Fibroblast of skin of back (primary cell): ENCODE measurements around the gene FUT4.
"Not testable (repeated sequence)": the region's sequence is repeated elsewhere in the genome, so short reads cannot be mapped to it uniquely, and the experiment has no call there.

Source experiments
- DNase-seq: peaks from one replicate; pipeline ENCODE4 v3.0.0-alpha.2; 2013

Gene FUT4

DNA sequence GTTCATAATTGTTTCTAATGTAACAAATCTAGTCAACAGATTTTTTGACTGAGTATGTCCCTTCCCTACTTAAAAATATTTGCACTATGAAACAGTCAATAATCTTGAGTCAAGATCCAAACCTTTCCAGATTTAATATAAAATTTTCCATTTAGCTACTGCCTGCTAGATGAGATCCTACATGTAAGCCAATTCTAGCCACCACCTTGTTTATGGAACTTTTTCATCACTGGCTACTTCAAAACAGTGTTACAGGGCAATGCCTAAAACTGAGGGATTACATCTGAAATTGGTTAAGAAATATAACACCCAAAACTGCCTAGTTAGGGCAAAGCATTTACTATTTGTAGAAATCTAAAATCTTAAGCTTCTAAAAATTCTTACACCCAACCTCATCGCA is 10.5 kb upstream of the FUT4 start:
- DNase-seq, result no peak

DNA sequence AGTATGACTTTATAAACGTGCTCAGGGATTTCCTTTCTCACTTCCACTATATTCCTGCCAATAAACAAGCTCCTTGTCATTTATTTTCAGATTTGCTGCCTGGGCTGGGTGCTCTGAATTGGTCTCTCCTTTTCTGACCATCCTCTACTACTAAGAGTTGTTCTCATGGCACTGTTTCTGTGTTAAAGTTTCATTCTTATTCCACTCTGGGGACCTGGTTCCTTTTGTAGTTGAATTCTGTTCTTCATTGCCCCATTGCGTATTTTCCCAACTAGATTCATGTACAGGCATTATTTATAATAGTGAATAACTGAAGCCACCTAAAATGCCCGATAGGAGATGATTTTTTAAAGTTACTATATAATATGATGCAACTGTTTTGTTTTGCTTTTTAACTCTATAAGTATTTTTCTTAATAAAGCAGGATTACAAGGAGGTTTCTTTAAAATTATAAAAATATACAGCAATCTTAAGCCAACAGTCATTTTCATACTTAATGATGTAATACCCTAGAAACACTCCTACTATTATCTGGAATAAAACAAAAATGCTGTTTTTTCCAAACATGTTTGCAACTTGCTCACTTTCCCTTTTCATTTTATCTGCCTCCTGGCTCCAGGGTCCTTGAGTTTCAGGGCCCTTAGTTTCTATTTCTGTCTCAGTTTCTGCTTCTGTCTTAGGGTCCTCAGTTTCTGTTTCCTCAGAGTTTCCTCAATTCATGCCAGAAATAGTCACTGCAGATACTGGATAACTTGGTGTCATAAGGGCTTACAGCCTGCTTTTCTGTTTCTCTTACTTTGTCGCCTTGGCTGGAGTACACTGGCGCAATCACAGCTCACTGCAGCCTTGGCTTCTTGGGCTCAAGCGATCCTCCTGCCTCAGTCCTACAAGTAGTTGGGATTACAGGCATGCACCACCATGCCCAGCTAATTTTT is 9.8 kb upstream of the FUT4 start:
- DNase-seq, result no peak

GRCh38 chr11:94536386-94536785 is 7.3 kb upstream of the FUT4 start:
- no peak for DNase-seq

DNA sequence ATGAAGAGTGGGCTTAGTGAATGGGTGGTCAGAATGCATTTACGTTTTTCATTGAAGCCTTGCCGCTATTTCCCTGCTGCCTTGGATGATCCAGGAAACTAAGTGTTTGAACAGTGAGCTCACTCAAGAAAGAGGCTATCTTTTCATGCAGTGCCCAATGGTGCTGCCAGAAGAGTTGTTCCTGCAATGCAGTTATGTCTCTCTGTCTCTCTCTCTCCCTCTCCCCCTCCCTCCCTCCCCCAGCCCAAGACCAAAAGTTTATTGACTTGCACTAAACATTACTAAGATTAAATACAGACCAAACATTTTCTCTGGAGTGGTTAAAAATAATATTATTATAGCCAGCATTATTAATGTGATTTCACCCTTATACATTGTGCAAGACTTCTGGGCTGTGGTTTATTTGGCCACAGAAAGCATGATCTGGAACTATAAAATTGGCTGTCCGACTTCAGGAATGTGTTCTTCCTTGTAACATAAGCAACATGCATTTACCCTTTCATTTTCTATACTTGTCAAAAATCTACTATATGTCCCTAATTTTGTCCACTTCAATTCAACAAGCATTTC is 6.6 kb upstream of the FUT4 start:
- peak; percentile 84 for DNase-seq

DNA sequence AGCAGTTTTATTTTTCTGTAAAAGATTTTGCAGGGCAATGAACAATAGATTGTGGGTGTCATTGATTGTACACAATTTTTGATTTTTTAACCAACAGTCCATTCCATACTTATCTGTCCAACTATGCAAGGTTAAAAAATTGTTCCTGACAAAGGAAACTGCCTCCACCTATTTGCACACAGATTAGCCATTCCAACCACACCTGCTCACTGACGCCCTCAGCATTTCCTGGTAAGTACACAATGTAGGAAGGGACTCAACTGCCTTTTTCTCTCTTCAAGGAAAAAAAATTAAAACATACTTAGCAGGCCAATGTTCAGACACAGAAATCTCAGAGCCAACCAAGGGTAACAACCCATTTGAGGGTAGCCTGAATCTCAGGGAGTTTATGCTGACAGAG is 4.3 kb upstream of the FUT4 start:
- no peak for DNase-seq

- peak; percentile 16 for DNase-seq
Measured at GRCh38 chr11:94544646-94545263, 1.0 kb downstream of the FUT4 start.

DNA sequence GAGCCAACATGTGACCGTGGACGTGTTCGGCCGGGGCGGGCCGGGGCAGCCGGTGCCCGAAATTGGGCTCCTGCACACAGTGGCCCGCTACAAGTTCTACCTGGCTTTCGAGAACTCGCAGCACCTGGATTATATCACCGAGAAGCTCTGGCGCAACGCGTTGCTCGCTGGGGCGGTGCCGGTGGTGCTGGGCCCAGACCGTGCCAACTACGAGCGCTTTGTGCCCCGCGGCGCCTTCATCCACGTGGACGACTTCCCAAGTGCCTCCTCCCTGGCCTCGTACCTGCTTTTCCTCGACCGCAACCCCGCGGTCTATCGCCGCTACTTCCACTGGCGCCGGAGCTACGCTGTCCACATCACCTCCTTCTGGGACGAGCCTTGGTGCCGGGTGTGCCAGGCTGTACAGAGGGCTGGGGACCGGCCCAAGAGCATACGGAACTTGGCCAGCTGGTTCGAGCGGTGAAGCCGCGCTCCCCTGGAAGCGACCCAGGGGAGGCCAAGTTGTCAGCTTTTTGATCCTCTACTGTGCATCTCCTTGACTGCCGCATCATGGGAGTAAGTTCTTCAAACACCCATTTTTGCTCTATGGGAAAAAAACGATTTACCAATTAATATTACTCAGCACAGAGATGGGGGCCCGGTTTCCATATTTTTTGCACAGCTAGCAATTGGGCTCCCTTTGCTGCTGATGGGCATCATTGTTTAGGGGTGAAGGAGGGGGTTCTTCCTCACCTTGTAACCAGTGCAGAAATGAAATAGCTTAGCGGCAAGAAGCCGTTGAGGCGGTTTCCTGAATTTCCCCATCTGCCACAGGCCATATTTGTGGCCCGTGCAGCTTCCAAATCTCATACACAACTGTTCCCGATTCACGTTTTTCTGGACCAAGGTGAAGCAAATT is 1.8 kb downstream of the FUT4 start:
- no peak for DNase-seq

DNA sequence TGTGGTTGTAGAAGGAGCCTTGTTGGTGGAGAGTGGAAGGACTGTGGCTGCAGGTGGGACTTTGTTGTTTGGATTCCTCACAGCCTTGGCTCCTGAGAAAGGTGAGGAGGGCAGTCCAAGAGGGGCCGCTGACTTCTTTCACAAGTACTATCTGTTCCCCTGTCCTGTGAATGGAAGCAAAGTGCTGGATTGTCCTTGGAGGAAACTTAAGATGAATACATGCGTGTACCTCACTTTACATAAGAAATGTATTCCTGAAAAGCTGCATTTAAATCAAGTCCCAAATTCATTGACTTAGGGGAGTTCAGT is 2.4 kb downstream of the FUT4 start:
- no peak for DNase-seq

DNA sequence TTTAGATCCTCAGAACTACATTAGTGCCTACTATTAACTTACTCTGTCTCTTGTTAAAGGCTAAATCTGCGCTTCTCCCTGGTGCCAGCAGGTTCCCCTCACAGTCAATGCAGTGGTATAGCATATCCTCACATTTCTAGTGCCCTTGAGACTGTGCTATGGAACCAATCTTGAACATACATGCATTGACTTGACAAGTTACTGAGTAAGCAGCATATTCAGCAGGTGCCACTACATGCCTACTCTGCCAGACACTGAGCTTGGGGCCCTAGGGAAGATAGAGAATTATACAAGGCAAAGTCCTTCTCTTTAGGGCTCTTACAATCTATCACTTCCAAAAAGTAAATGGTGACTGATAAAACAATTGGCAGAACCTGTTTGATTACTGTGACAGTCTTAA is 3.2 kb downstream of the FUT4 start:
- no peak for DNase-seq

GRCh38 chr11:94549146-94549545 is 5.4 kb downstream of the FUT4 start:
- DNase-seq, result no peak

DNA sequence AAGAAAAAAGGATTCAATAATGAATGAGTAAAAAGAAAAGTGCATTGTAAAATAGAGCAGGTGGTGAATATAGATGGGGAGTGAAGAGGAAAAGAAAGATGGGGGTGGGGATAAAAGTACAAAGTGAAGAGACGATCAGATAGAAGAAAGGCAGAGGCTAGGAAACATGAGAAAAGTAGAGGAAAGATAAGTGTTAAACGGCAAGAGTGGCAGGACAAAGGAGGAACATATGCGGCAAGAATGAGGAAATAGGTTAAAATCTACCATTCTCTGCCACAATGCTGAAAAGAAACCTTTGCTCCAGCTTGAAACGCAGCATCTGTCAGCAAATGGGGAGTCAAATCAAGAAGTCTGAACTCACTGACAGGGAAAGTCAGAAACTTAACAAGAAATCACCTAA is 6.8 kb downstream of the FUT4 start:
- no peak for DNase-seq

DNA sequence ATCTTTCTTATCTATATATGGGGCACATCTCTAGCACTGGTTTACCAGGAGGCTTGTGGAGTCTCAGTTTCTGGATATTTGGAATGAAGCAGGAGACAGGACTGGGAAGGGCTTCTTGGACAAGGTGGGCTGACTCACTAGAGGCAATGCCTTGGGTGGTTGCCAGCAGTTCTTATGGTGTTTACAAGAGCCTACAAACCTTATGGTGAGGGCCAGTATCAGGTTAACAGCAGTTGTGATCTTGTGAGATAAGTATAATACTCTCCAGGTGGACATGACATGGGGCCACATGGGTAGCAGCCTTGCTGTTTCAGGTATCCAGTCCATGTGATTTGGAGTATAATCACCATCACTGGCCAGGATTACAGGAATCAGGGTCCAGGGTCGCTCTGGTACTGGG is 10.2 kb downstream of the FUT4 start:
- peak; percentile 37 for DNase-seq

DNA sequence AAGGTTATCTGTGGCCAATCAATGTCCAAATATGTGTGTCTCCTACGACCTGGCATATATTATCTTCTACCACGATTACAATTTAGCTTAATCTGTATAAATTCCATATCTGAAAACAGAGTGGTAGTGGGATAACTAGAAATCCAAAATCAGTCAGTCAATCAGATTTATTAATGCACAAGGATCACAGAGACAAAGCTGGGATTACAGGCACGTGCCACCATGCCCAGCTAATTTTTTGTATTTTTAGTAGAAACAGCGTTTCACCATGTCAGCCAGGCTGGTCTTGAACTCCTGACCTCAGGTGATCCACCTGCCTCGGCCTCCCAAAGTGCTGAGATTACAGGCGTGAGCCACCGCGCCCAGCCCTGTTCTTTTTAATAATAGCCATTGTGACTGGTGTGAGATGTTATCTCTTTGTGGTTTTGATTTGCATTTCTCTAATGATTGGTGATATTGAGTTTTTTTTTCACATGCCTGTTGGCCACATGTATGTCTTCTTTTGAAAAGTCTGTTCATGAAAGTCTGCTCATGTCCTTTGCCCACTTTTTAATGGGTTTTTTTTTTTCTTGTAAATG is 12.1 kb downstream of the FUT4 start:
- DNase-seq, result not testable (repeated sequence)

GRCh38 chr11:94557421-94557820 is 13.7 kb downstream of the FUT4 start:
- peak; percentile 80 for DNase-seq

- DNase-seq, result peak; percentile 73
Measured at GRCh38 chr11:94557992-94558391, 14.3 kb downstream of the FUT4 start.

DNA sequence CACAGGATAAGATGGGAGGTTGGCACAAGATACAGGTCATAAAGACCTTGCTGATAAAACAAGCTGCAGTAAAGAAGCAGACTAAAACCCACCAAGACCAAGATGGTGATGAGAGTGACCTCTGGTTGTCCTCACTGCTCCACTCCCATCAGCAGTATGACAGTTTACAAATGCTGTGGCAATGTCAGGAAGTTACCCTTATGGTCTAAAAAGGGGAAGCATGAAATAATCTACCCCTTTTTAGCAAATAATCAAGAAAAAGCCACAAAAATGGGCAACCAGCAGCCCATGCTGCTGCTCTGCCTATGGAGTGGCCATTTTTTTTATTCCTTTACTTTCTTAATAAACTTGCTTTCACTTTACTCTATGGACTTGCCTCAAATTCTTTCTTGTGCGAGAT is 14.7 kb downstream of the FUT4 start:
- no peak for DNase-seq

GRCh38 chr11:94558932-94559331 is 15.2 kb downstream of the FUT4 start:
- DNase-seq, result no peak

DNA sequence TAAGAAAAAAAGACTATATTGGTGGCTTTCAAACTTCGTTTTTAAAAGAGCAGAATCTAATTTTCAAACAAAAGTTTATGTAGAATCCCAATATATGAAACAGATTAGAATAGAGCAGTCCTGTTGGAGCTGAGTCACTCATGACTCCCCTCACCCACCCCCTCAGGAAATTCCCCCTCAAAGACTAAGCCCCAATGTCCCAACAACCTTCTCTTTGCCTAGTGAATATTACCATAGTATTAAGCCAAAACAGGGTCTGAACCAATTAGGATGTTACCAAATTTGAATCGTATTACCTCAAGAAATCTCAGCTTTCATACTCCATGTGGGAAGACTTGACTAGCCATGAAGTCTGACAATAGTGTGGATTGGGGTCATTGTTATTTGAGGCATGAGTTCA is 15.6 kb downstream of the FUT4 start:
- no peak for DNase-seq

- peak; percentile 32 for DNase-seq
Measured at GRCh38 chr11:94560834-94561233, 17.1 kb downstream of the FUT4 start.

- DNase-seq, result peak; percentile 84
Measured at GRCh38 chr11:94563176-94563847, 19.6 kb downstream of the FUT4 start.

DNA sequence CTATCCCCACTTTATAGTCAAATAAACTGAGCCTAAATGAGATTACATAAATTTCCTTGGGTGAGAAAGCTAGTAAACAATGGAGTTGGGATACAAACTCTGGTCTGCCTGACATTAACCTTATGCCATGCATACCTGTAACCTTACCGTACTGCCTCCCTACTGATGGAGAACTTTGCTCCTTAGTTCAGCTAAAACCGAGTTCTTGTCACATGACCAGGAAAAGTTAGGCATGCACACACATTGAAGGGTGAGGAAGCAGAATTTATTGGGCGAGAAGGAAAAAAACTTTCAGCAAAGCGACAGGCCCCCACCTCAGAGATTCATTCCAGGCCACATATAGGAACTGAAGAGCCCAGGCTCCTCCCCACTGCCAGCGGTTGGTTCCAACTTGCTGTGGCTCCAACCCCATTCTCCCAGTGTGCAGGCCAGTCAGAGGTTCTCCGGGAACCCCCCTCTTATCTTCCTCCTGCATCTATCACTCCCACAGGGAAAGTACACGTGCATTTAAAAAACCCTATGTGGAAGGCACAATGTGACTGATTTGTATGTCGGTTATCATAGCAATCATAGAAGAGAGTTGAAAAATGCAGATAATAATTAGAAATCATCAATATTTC is 20.2 kb downstream of the FUT4 start:
- no peak for DNase-seq
